NCI-H345 treated with DMSO at 0.1 percent for 48 hours (cell line): ENCODE data around the gene SRCIN1.
A peak's percentile ranks its signal among the peaks of the same experiment; 100 is the strongest.
"Not testable (repeated sequence)": the region's sequence is repeated elsewhere in the genome, so short reads cannot be mapped to it uniquely, and the experiment has no call there.

Experiments used
- DNase-seq: peaks from one replicate; lab custom pipeline; 2025; ENCODE audit not compliant: unreplicated experiment; lab: John Stamatoyannopoulos, UW

Gene SRCIN1

DNA sequence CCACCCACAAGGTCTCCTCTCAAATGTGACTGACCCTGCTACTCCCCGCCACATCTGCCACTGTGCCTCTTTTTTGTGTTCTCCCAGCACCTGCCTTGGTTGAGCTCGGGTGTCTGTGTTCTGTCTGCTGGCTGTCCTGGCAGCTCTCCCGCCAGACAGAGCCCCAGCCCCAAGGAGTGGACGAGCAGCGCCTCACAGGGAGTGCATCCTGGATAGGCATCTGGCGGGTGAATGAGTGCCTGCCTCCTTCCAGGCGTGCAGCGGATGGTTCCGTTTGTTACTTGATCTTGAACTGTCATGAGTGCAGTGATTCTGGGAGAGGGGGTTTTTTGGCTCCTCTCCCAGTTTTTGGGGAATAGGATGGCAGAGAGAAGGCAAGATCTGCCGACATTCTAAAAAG lies 77.6 kb downstream of the SRCIN1 start:
- DNase-seq = not testable (repeated sequence)

- DNase-seq = not testable (repeated sequence)
Observed at GRCh38 chr17:38526526-38526925, 79.2 kb downstream of the SRCIN1 start.

- no peak for DNase-seq
Observed at GRCh38 chr17:38512473-38513058, 93.2 kb downstream of the SRCIN1 start.

DNA sequence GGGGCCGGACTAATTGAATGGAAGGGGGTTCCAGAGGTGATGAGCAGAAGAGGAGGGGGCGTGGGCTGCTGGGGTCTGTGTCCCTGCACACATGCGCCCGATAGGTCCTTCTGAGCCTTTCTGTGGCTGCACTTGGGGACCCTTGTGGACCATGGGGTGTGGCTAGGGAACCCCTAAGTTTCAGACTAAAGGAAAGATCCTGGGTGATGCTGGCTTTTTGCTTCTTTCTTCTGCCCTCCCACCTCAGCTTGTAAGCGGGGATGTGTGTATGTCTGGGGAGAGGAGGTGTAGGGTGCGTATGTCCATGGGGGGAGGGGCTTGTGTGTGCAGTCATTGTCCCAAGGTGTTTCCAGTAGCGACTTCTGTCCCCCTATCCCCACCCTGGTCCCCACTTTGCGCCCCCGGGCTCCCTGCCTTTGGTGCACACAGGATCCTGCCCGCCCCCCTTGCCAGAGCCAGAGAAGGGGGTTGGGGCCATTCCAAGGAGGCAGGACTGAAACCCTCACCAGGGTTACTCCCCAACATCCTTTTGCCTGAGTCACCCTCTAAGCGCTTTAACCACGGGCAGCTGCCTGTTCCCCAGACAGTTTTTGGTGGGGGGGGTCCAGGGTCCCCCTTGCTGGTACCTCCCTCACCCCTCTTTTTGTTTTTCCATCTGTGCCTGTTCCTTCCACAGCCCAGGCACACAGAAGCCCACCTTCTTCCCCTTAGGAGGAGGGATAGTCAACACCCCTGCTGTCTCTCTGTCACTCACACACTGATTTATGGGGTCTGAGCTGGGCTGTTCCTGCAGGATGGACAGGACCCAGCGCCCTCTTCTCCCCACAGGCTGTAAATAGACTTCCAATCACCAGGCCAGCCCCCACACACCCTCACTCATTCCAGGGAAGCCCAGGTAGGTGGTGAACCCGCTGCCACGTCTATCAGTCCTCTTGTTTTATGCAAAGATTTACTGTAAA lies 94.3 kb downstream of the SRCIN1 start:
- DNase-seq = no peak

DNA sequence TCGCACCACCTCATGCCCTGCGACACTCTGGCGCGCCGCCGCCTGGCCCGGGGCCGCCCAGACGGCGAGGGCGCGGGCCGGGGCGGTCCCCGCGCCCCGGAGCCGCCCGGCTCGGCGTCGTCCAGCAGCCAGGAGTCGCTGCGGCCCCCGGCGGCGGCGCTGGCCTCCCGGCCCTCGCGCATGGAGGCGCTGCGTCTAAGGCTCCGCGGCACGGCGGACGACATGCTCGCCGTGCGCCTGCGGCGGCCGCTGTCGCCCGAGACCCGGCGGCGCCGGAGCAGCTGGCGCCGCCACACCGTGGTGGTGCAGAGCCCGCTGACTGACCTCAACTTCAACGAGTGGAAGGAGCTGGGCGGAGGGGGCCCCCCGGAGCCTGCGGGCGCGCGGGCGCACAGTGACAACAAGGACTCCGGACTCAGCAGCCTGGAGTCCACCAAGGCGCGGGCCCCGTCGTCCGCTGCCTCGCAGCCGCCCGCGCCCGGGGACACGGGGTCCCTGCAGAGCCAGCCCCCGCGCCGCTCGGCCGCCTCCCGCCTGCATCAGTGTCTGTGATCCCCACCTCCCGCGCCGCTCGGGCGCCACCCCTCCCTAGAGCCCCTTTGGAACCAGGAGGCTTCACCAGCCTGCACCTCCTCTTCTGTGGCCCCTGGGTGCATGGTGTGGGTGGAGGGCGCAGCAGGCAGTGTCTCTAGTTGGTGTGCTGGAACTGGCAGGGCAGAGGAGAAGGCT lies 95.2 kb downstream of the SRCIN1 start:
- no peak for DNase-seq

DNA sequence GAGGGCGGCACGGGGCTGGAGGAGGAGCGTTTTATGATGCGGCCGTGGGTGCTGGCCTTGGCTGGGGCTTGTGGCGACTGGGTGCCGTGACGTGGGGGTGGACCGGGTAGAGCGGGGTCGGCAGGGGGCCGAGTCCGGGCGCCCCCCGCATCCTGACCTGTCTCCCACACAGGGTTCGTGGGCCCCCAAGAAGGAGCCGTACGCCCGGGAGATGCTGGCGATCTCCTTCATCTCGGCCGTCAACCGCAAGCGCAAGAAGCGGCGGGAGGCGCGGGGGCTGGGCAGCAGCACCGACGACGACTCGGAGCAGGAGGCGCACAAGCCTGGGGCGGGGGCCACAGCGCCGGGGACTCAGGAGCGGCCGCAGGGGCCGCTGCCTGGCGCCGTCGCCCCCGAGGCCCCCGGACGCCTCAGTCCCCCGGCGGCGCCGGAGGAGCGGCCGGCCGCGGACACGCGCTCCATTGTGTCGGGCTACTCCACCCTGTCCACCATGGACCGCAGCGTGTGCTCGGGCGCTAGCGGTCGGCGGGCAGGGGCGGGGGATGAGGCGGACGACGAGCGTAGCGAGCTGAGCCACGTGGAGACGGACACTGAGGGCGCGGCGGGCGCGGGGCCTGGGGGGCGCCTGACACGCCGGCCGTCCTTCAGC lies 95.9 kb downstream of the SRCIN1 start:
- DNase-seq = no peak

DNA sequence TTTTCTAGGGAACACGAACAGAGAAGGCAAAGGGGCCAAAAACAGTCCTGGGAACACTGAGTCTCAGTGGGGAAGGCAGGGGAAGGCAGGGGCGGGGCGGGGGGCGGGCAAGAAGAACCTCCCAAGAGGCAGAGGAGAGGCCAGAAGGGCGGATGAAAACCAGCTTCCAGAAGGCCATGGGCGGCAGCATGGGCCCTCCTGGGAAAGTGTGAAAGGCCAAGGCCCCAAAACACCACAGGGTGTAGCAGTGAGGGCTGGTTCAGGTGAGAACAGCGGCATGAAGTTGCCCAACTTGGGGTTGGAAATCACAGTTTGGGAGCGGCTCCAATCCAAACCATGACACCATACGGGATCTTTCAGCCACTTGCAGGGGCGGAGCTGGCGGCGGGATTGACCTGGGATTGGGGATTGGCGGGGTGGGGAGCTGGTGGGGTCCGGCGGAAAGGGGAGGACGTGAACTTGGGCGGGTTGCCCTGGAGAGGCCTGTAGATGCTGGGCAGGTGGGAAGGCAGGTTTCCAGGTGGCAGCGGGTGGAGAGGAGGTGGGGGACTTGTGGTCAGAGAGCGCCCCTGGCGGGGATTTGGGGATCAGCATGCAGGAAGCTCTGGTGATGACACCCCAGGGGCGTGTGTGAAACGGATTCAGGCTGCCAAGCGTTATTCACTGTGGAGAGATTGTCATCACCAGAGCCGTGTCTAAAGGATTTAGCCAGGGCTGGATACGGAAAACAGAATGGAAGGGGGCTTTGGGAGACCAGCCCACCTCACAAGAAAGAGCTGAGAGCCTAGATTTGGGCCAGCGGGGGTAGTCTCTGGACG lies 96.6 kb downstream of the SRCIN1 start:
- DNase-seq = no peak

DNA sequence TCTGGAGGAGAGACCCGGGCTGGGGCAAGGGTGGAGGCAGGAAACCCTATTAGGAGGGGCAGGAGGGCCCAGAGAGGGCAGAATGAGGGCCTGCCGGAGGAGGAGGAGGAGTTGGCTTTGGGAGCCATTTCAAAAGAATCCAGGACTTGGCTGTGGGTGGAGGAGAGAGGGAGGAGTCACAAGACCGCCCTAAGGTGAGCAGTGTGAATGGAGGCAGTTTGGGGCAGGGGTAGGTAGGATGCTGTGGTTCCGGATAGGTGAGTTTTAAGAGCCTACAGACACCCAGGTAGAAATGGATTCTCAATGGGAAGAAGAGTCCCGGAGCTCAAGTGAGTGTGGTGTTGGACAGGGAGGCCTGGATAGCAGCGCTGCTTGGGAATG lies 97.2 kb downstream of the SRCIN1 start:
- DNase-seq = no peak

GRCh38 chr17:38507921-38508569 lies 97.7 kb downstream of the SRCIN1 start:
- DNase-seq = no peak

DNA sequence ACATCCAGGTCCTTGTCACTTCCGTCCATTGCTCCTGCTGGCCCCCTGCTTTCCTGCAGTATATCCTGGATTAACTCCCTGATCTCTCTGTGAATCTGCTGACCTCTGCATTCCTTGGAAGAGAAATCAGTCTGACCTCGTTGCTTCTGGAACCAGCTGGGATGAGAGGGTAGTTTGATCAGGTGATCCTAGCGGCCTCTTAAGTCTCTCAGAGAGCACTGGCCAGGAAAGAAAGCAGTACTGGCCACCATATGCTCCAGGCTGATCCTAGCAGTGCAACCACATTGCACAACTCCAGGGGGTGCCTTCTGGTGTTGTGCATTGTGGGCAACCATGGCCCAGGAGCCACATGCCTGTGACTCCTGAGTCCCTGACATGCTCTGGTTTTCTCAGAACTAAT lies 98.3 kb downstream of the SRCIN1 start:
- DNase-seq = no peak

GRCh38 chr17:38504216-38504615 lies 101.5 kb downstream of the SRCIN1 start:
- DNase-seq = no peak

DNA sequence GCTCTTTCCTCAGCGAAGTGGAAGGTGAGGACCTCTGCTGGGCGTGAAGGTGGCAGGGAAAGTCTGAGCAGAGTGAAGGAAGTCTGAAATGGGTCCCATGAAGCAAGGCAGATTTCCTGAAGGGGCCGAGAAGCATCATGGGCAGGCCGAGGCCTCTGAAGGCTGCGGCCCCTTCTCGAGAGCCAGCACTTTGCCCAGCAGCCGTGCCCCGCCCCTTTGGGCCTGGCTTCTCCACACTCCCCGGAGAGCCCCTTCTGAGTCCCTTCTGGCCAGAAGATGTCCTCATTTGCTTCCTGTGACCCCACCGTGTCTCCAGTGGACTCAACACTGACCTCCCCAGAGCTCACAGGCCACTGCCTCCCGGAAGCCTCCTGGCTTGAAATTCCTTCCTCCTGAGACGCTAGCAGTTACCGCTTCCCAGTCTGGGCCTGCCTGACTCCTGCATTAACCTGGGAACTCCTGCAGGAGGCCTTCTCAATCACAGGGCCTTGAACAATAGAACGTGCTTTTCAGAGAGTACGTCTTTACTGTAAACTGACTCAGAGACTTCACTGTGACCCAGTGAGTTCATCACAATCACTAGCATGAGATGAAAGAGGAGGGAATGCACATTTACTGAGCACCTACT lies 102.4 kb downstream of the SRCIN1 start:
- not testable (repeated sequence) for DNase-seq

GRCh38 chr17:38501718-38502117 lies 104.0 kb downstream of the SRCIN1 start:
- DNase-seq = not testable (repeated sequence)

DNA sequence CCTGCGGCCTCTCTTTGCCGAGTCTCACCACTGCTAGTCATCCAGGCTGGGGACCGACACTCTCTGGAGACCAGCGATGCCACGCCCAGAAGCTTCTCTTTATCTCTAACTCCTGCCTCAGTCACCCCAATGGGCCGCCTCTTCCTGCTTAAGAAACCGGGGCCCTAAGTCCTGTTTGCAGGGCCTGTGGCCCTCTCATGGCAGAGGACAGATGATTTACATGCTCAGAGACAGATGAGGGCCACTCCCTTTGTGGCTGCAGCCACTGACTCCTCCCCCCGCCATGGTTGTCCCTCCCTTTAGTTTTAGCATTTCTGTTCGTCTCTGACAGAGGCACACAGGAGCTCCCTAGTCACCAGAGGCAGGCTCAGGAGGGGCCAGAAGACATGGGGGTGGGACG lies 106.5 kb downstream of the SRCIN1 start:
- not testable (repeated sequence) for DNase-seq

GRCh38 chr17:38498353-38498752 lies 107.4 kb downstream of the SRCIN1 start:
- DNase-seq = no peak

- not testable (repeated sequence) for DNase-seq
Observed at GRCh38 chr17:38497656-38498055, 108.1 kb downstream of the SRCIN1 start.

- not testable (repeated sequence) for DNase-seq
Observed at GRCh38 chr17:38494152-38494551, 111.6 kb downstream of the SRCIN1 start.

DNA sequence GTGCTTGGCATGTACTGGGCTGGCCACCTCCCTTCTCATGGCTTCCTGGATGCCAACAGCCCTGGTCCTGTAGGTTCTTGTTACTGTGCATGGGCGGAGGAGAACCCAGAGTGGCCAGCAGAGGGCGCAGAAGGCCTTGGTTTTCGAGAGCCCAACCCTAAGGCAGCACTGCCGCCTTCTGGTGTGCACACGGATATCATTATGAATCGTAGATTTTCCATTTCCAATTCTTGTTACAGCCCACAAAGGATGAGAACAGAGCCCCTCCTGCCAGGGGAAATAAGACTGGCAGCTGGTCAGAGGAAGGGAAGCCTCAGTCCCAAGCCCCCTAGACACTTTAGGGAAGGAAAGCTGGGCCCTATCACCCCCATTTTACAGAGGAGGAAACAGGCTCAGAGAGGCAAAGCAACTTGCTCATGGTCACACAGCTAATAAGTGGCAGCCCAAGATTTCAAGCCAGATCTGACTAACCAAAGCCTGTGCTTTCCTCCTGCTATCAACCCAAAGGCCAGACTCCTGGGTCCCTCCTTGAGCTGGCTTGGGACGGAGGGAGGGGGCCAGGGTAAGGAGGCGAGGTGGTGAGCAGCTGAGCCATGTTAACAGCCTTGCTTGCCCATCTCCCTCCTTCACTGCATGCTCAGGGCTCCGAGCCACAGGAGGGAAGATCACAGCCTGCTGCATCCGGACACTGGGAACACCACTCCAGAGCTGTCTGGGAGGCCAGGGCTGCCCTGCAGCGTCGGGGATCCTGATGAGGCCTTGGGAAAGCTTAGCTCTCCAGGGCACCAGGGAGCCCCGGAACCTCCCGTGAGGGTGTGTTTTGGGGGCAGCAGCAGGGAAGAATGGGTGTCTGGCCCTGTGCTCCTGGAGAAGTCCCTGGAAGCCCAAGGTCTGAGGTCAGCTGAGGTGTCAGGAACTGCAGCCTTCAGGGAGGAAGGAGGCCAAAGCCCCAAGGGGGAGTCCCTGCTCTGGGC lies 113.4 kb downstream of the SRCIN1 start:
- peak; percentile 61 for DNase-seq
